LNCAP (cell line): Measurements from ENCODE around the gene NFATC2.

Experiments
- CTCF ChIP-seq: fragments of 450-650 bp; IDR thresholded peaks from 2 replicates; pipeline ENCODE4 v1.5.1; 2017; ENCODE audit warnings: mild to moderate bottlenecking

NFATC2 gene

GRCh38 chr20:51487565-51488268 lies 54.8 kb downstream of the NFATC2 start:
- no peak for TF ChIP-seq CTCF

- TF ChIP-seq CTCF = no peak
Observed at GRCh38 chr20:51487076-51487475, 55.4 kb downstream of the NFATC2 start.

- TF ChIP-seq CTCF = no peak
Observed at GRCh38 chr20:51486197-51487005, 56.1 kb downstream of the NFATC2 start.

GRCh38 chr20:51484831-51485230 lies 57.7 kb downstream of the NFATC2 start:
- TF ChIP-seq CTCF = no peak

GRCh38 chr20:51484141-51484815 lies 58.2 kb downstream of the NFATC2 start:
- no peak for TF ChIP-seq CTCF

- TF ChIP-seq CTCF = no peak
Observed at GRCh38 chr20:51482836-51483473, 59.6 kb downstream of the NFATC2 start.

GRCh38 chr20:51481341-51481914 lies 61.1 kb downstream of the NFATC2 start:
- no peak for TF ChIP-seq CTCF
